Panc1 (cell line): ENCODE data around the gene MSMB. TPM values are rescaled to one million over a fixed set of nuclear protein-coding genes. Genes with fewer than 3 reads are reported as not detected.

ENCODE experiments used
- ATAC-seq: fragments of 200-7000 bp; cut with Tn5 transposase; 2 replicates; pipeline ENCODE4 v1.9.1; 2020; ENCODE audit warnings: mild to moderate bottlenecking, moderate library complexity
- BruUV-seq: library from RNA; stranded (reverse); fragments of 400-500 nt; replicated peaks from 2 replicates; lab custom pipeline; 2021; lab: Mats Ljungman, UMichigan
- CTCF ChIA-PET: fragments of 300-600 bp; sonication (Branson Sonifier 250); formaldehyde crosslinking; loops from one replicate; lab custom pipeline; 2022; ENCODE audit warnings: antibody characterized with exemption; lab: Charles Lee
- POLR2A ChIA-PET: fragments of 300-600 bp; sonication (Branson Sonifier 250); formaldehyde crosslinking; loops from one replicate; lab custom pipeline; 2022; ENCODE audit warnings: antibody characterized with exemption; lab: Charles Lee
- DNase-seq: peaks from one replicate; pipeline ENCODE4 v3.0.0-alpha.2; 2010; ENCODE audit warnings: low read depth, low spot score
- H3K27ac ChIP-seq: 2 replicates; pipeline ENCODE4 v1.5.1; 2011; ENCODE audit warnings: mild to moderate bottlenecking, low read length, inconsistent platforms
- H3K27me3 ChIP-seq: fragments of 200-500 bp; sonication (Bioruptor generic); 2 replicates; pipeline ENCODE4 v1.6.0; 2014; ENCODE audit warnings: low read length, inconsistent platforms; ENCODE audit not compliant: control insufficient read depth, insufficient read depth
- H3K36me3 ChIP-seq: fragments of 200-500 bp; sonication (Bioruptor generic); 2 replicates; pipeline ENCODE4 v1.5.1; 2014; ENCODE audit warnings: inconsistent platforms, mild to moderate bottlenecking, low read length, moderate library complexity; ENCODE audit not compliant: control insufficient read depth, insufficient read depth
- H3K4me1 ChIP-seq: 2 replicates; pipeline ENCODE4 v1.5.1; 2011; ENCODE audit warnings: inconsistent platforms, mild to moderate bottlenecking, low read length, moderate library complexity; ENCODE audit not compliant: control insufficient read depth, insufficient read depth
- H3K4me3 ChIP-seq, 2 experiments: 2 replicates each; pipeline ENCODE4 v1.5.1; 2011 to 2012; ENCODE audit warnings: low read depth in 2 of 2, low read length in 2 of 2, mild to moderate bottlenecking in 2 of 2, inconsistent platforms in 1 of 2, moderate library complexity in 1 of 2
- H3K9me3 ChIP-seq: fragments of 200-500 bp; sonication (Bioruptor generic); 2 replicates; pipeline ENCODE4 v1.5.1; 2014; ENCODE audit warnings: low read depth, mild to moderate bottlenecking, inconsistent platforms, low read length, moderate library complexity; ENCODE audit not compliant: control insufficient read depth, insufficient read depth
- CTCF ChIP-seq: fragments of 450-650 bp; IDR thresholded peaks from 2 replicates; pipeline ENCODE4 v1.5.1; 2017; ENCODE audit warnings: mild to moderate bottlenecking
- POLR2AphosphoS5 ChIP-seq: IDR thresholded peaks from 2 replicates; pipeline ENCODE4 v1.6.1; 2012; ENCODE audit warnings: mild to moderate bottlenecking, low read depth, low read length, moderate library complexity
- REST ChIP-seq, 2 experiments: IDR thresholded peaks; 2 replicates each; pipeline ENCODE4 v1.6.1; 2011 to 2012; ENCODE audit warnings: low read depth in 2 of 2, control low read depth in 1 of 2, low read length in 1 of 2, mild to moderate bottlenecking in 1 of 2, moderate library complexity in 1 of 2; ENCODE audit not compliant: insufficient read depth in 1 of 2
- SIN3A ChIP-seq: IDR thresholded peaks from 2 replicates; pipeline ENCODE4 v1.6.1; 2012; ENCODE audit warnings: low read depth, mild to moderate bottlenecking, low read length, moderate library complexity, borderline replicate concordance; ENCODE audit not compliant: insufficient read depth
- TCF7L2 ChIP-seq: IDR thresholded peaks from 2 replicates; pipeline ENCODE4 v1.6.1; 2011; ENCODE audit warnings: mild to moderate bottlenecking, low read depth, low read length, inconsistent platforms
- in situ Hi-C: cut with HindIII; loops from 2 replicates; pipeline ENCODE4 v1.10.0; 2016; ENCODE audit warnings: low sequenced_read_pairs, low pct_unique_long_range_greater_than_20kb
- intact Hi-C: fragments of 100-400 bp; cut with micrococcal nuclease; formaldehyde crosslinking; loops from one replicate; pipeline ENCODE4 v1.10.0; 2022; ENCODE audit not compliant: unreplicated experiment
- total RNA-seq: library from RNA; stranded (reverse); gene quantifications from one replicate; pipeline ENCODE4 v1.2.1, GENCODE V29; 2021; ENCODE audit not compliant: unreplicated experiment

Gene MSMB
- total RNA-seq, 1 experiment from 2014 or later, result not detected

DNA sequence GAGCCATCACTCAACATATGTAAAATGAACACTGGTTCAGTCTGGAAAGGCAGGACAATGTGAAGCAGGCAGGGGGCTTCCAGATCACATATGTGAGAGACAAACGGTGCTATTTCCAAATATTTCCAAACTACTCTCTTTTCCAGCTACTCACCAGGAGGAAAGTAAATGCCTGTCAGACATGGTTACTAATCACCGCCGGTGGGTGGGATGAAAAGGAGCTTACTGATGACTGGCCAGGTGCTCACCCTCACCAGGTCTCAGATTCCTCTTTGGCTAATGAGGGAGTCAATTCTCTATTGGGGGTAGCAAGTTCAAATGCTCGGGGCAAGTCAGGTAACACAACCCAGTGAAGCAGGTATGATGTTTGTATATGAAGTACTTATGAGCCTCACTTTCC is 9.7 kb upstream of the MSMB start:
- in situ Hi-C loops (no loop called here), intact Hi-C loops (no loop called here)
- Histone ChIP-seq H3K27me3 (peaks cover 8% of the 10 kb centered on the region), H3K27ac (no peak overlapping the region), H3K4me1 (no peaks in the 10 kb centered on the region), H3K36me3 (no peaks in the 10 kb centered on the region), H3K4me3 (no peak overlapping the region), H3K9me3 (no peaks in the 10 kb centered on the region)
- BruUV-seq, result no TSS peak
- TF ChIP-seq CTCF, result no peak
- no peak for TF ChIP-seq REST (IDR thresholded peaks at IDR 0.05; ENCODE audit: insufficient read depth in 1 of 2, low read depth in 2 of 2, low read length in 1 of 2)
- no peak for TF ChIP-seq SIN3A
- TF ChIP-seq POLR2AphosphoS5, result no peak
- TF ChIP-seq TCF7L2, result no peak
- DNase-seq, result no peak
- CTCF ChIA-PET, result no interaction called here
- no peak for ATAC-seq
- POLR2A ChIA-PET, result no interaction called here

DNA sequence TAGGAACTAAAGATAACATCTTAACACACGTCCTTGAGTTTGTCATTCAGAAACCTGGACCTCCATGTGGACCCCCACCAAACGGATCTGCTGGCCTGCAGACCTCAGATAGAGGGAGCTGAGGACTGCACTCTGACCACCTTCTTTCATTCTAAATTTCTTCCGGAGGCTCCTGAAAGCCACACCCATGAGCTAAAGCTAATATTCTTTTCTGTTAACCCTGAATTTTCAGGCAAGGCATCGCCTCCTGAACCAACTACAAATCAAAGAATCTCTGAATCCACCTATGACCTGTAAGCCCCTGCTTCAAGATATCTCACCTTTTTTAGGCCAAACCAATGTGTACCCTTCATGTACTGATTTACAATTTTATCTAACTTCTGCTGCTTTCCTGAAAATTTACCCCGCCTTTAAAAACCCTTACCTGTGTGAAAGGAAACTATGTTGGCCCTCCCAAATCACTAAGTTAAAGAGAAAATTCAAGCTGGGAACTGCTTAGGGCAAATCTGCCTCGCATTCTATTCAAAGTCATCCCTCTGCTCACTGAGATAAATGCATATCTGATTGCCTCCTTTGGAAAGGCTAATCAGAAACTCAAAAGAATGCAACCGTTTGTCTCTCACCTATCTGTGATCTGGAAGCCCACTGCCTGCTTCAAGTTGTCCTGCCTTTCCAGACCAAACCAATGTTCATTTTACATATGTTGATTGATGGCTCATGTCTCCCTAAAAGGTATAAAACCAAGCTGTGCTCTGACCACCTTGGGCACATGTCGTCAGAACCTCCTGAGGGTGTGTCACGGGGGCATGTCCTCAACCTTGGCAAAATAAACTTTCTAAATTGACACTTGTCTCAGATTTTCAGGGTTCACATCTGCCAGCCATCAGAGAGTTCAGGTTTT is 7.7 kb upstream of the MSMB start:
- Histone ChIP-seq H3K27ac (no peak overlapping the region), H3K4me3 (no peak overlapping the region), H3K4me1 (no peaks in the 10 kb centered on the region), H3K36me3 (no peaks in the 10 kb centered on the region), H3K27me3 (peaks cover 8% of the 10 kb centered on the region), H3K9me3 (no peaks in the 10 kb centered on the region)
- intact Hi-C loops, result no loop called here
- in situ Hi-C loops, result no loop called here
- ATAC-seq, result no peak
- DNase-seq, result no peak
- CTCF ChIA-PET, result interaction anchor here (0.6 kb wide), 1 partner anchor 526 kb away, joined by 4 read pairs; no protein-coding TSS in a partner anchor
- POLR2A ChIA-PET, result no interaction called here
- TF ChIP-seq REST (IDR thresholded peaks at IDR 0.05; ENCODE audit: insufficient read depth in 1 of 2, low read depth in 2 of 2, low read length in 1 of 2) (no peak), SIN3A (no peak), CTCF (no peak), POLR2AphosphoS5 (no peak)
- BruUV-seq, result no TSS peak
